ENCODE measurements around the gene SMIM44.
"Not testable (repeated sequence)": the region's sequence is repeated elsewhere in the genome, so short reads cannot be mapped to it uniquely, and the experiment has no call there.

SMIM44 gene

DNA sequence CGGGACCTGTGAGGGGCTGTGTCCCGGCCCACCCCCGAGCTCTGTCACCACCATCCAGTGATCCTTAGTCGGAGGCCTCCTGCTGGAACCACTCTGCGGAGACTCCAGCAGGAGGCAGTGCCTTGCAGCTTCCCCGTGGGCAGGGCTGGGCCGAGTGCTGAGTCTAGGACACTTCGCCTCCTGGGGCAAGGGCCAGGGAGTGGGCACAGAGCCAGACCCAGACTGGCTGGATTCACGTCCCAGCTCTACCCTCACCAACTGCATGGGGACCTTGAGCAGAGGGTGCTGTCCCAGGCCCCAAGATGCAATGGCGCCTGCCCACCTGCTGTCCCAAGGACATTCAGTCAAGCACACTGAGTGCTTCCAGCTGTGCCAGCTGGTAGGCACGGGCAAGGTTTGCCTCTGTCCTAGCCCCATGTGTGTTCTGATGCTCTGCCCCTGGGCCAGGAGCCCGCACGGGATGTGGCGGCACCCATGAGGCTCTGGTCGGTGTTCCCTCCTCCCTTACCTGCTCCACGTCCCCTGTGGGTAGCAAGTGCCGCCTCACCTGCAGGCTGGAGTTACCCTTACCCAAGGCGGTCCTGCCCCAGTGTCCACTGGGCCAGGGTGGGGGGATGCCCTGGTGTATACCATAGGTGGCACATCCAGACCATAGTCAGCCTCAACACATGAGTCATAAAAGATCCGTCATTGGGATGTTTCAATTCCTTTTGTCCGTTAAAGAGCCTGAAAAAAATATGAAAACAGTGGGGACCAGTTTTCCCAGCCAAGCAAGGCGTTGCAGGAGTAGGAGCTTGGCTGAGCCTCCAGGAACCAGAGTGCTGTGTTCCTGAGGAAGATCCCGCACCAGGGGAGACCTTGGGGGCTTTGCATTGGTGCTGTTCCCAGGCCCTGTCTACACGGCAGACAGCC lies 30.2 kb upstream of the SMIM44 start:
- Histone ChIP-seq H3K4me2 (peak overlapping the region; percentile 8 to 97 (median 83); a peak in 17 of 22 replicates), H3K27ac (no peak overlapping the region), H3K4me1 (peaks cover 67 to 92% (median 84%) of the 10 kb centered on the region in 10 experiments), H3K36me3 (peaks cover 19 to 59% (median 40%) of the 10 kb centered on the region in 11 experiments), H3K27me3 (no peaks in the 10 kb centered on the region), H4K20me1 (peaks cover 100% of the 10 kb centered on the region in 11 experiments), H3K4me3 (no peak overlapping the region), H3K9ac (peak overlapping the region in 4 of 11 experiments; percentile 13 to 47 (median 20); a peak in 4 of 22 replicates), H3K9me3 (replicated peaks in 1 of 11) (no peaks in the 10 kb centered on the region)
- TF ChIP-seq Cebpa-rat (IDR thresholded peaks at IDR 0.05) = no peak

DNA sequence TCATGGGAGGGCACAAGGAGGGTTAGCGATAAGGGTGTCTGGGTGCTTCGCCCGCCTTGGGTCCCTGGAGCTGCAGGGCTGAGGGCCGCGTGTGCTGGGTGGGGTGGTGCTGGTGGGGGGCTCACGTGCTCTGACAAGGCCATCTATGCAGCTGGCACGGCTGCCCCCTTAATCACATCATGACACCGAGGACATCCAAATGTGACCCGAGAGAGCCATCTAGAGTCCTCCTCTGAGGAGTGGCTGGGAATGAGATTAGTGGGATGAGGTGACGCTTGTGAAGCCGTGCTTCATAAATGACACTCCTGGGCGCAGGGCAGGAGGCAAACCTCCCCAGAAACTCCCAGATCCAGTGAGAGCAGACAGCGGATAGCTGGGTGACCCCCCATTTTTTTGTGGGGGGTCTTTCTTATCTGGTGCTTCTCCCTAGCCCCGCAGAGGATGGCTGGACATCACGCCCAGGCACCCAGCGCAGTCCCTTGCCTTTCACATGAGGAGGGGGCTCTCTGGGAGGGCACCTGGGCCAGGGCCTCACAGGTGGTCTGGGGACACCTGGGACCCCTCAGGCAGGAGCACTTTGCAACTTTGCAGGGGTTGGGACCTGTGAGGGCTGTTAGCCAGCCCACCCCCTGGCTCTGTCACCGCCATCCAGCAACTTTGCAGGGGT lies 29.5 kb upstream of the SMIM44 start:
- Histone ChIP-seq H3K27ac (no peak overlapping the region), H3K4me3 (no peak overlapping the region), H3K36me3 (peaks cover 19 to 62% (median 42%) of the 10 kb centered on the region in 11 experiments), H4K20me1 (peaks cover 97 to 99% (median 98%) of the 10 kb centered on the region in 11 experiments), H3K9me3 (replicated peaks in 1 of 11) (no peaks in the 10 kb centered on the region), H3K27me3 (no peaks in the 10 kb centered on the region), H3K4me2 (peak overlapping the region in 9 of 11 experiments; percentile 8 to 97 (median 87); a peak in 12 of 22 replicates), H3K4me1 (peaks cover 66 to 92% (median 84%) of the 10 kb centered on the region in 10 experiments), H3K9ac (peak overlapping the region in 3 of 11 experiments; percentile 1 to 46 (median 14); a peak in 3 of 22 replicates)
- TF ChIP-seq Cebpa-rat (IDR thresholded peaks at IDR 0.05) = no peak

DNA sequence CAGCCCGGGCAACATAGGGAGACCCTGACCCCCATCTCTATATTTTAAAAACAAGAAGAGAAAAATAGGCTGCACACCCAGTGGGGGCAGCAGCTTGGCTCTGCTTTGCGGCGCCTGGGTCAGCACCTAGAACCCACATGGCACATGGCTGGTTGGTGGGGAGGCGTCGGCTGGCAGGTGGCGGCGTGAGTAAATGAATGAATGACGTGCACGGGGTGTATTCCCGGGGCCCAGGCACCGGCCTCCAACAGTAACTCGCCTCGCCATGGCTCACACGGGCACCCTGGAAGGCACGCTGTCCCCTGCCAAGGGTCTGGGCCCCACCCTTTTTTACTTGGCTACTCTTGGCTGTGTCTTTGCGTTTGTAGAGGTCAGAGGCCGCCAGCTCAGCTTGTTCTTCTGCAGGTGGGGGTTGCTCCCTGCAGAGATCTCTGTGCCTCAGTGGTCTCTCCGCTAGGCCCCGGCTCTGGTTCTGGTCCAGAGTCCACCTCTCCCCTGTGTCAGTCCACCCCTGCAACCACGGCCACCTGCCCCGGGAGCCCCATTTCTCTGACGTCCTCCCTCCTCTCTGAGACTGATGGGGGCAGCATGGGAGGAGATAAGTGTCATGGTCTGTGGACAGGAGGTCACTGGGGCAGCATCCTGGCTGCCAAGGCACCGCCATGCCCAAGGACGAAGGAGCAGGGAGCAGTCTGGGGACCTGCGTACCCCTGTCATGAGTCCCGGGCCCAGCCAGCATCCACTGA lies 28.4 kb upstream of the SMIM44 start:
- Histone ChIP-seq H3K36me3 (peaks cover 19 to 62% (median 42%) of the 10 kb centered on the region in 11 experiments), H3K9me3 (replicated peaks in 1 of 11) (no peaks in the 10 kb centered on the region), H3K27me3 (no peaks in the 10 kb centered on the region), H3K4me2 (peak overlapping the region in 3 of 11 experiments; percentile 10 to 96 (median 90); a peak in 3 of 22 replicates), H4K20me1 (peaks cover 92 to 95% (median 93%) of the 10 kb centered on the region in 11 experiments), H3K9ac (peak overlapping the region in 5 of 11 experiments; percentile 9 to 57 (median 33); a peak in 5 of 22 replicates), H3K4me1 (peaks cover 62 to 88% (median 80%) of the 10 kb centered on the region in 10 experiments), H3K27ac (no peak overlapping the region), H3K4me3 (no peak overlapping the region)
- TF ChIP-seq Cebpa-rat (IDR thresholded peaks at IDR 0.05) = no peak

DNA sequence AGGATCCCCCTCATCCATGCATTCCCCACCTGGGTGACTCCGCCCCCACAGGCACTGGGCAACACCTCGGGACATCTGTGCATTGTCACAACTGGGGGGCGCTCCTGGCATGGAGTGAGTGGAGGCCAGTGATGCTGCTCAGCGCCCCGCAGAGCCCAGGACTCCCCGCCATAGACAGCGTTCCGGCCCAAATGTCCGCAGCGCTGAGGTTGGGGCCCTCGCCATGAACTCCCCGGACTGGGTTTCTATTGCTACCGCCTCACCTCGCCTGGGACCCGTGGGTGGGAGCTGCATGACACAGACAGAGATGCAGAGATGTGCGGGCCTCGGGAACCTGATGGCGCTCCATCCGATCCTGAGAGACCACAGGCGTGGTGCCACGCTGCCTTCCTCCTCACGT lies 27.5 kb upstream of the SMIM44 start:
- Histone ChIP-seq H3K4me1 (peaks cover 52 to 78% (median 70%) of the 10 kb centered on the region in 10 experiments), H3K9me3 (replicated peaks in 1 of 11) (no peaks in the 10 kb centered on the region), H4K20me1 (peaks cover 82 to 85% (median 84%) of the 10 kb centered on the region in 11 experiments), H3K4me3 (no peak overlapping the region), H3K9ac (peak overlapping the region in 2 of 11 experiments; percentile 8 to 62; a peak in 2 of 22 replicates), H3K27me3 (no peaks in the 10 kb centered on the region), H3K36me3 (peaks cover 19 to 62% (median 42%) of the 10 kb centered on the region in 11 experiments), H3K4me2 (no peak overlapping the region), H3K27ac (no peak overlapping the region)
- no peak for TF ChIP-seq Cebpa-rat (IDR thresholded peaks at IDR 0.05)

DNA sequence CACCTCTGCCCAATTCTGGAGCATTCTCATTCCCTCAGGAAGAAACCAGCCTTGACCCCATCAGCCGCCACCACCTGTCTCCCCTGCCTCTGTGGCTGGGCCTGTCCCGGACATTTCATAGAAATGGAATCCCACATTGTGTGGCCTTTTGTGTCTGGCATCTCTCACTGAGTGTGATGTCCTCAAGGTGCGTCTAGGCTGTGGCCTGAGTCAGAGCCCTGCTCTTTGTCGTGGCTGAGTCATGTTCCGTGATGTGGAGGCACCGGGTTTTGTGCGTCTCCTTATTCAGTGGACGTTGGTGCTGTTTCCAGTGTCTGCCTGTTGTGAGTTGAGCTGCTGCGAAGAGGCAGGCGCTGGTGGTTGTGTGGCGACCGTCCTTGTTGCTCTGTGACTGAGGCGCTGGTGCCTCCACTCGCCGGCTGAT lies 26.3 kb upstream of the SMIM44 start:
- peak overlapping the region in 7 of 11 experiments; percentile 6 to 62 (median 59); a peak in 8 of 22 replicates for H3K9ac ChIP-seq
- peaks cover 19 to 62% (median 42%) of the 10 kb centered on the region in 11 experiments for H3K36me3 ChIP-seq
- TF ChIP-seq Cebpa-rat (IDR thresholded peaks at IDR 0.05) = no peak
- H3K27me3 ChIP-seq = no peaks in the 10 kb centered on the region
- peak overlapping the region in 1 of 11 experiments; percentile 38; a peak in 1 of 22 replicates for H3K27ac ChIP-seq
- no peaks in the 10 kb centered on the region for H3K9me3 ChIP-seq (replicated peaks in 1 of 11)
- H3K4me3 ChIP-seq = no peak overlapping the region
- H3K4me1 ChIP-seq = peaks cover 51 to 78% (median 70%) of the 10 kb centered on the region in 10 experiments
- peak overlapping the region in 10 of 11 experiments; percentile 40 to 99 (median 76); a peak in 15 of 22 replicates for H3K4me2 ChIP-seq
- H4K20me1 ChIP-seq = peaks cover 71 to 74% (median 72%) of the 10 kb centered on the region in 11 experiments

DNA sequence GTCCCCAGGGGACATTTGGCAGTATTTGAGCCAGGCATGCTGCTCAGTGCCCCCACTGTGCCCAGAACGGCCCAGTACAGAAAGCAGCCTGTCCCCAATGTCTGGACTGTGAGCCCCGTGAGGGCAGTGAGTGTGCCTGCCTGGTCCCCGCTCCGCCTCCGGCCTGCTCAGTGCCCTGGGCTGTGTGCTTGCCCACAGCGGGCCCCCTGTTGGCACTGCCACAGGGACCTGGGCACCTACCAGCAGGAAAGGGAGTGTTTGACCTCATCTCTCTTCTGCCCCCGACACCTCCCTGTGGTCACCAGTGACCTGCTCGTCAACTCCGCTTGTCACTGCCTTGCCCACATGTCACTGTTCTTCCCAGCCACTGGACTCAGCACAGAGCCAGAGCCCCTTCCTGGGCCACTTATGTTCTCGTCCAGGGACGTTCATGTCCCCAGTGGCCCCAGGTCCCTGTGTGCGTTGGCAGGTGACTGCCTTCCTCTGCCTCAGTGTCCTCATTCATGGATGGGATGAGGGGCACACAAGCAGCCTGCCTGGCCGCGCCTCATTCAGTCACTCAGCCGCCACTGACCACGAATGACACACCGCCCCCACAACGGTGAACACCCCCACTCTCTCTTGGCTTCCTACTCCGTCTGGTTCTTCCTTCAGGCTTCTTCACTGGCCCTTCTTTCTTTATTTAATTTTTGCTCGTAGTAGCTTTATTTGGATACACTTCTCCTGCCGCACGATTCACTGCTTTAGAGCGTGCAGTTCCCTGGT lies 25.7 kb upstream of the SMIM44 start:
- Histone ChIP-seq H3K4me2 (peak overlapping the region; percentile 40 to 99 (median 73)), H3K27me3 (no peaks in the 10 kb centered on the region), H3K4me1 (peaks cover 45 to 74% (median 65%) of the 10 kb centered on the region in 10 experiments), H3K36me3 (peaks cover 19 to 59% (median 42%) of the 10 kb centered on the region in 11 experiments), H3K27ac (peak overlapping the region in 4 of 11 experiments; percentile 19 to 40 (median 29); a peak in 3 of 22 replicates), H4K20me1 (peaks cover 65 to 68% (median 66%) of the 10 kb centered on the region in 11 experiments), H3K9me3 (replicated peaks in 1 of 11) (no peaks in the 10 kb centered on the region), H3K4me3 (0 out of 20 replicates have a peak overlapping the region, but pooled peaks of 1 of the 10 experiments have one; percentile 5), H3K9ac (peak overlapping the region; percentile 25 to 62 (median 46); a peak in 18 of 22 replicates)
- no peak for TF ChIP-seq Cebpa-rat (IDR thresholded peaks at IDR 0.05)

DNA sequence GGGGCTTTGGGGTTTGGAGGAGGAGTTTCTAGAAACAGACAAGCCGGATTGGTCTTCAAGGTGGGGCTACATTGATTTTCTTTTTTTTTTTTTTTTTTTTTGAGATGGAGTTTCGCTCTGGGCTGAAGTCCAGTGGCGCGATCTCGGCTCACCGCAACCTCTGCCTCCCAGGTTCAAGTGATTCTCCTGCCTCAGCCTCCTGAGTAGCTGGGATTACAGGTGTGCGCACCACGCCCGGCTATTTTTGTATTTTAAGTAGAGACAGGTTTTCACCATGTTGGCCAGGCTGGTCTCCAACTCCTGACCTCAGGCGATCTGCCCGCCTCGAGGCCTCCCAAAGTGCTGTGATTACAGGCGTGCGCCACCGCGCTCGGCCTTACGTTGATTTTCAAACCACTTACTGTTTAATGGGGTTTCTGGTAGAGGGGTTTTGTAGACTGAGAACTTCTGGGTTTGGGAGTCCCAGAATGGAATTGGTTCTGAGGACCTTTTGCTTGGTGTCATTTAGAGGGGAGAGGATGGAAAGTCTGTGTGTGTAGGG lies 24.9 kb upstream of the SMIM44 start:
- peaks cover 38 to 66% (median 58%) of the 10 kb centered on the region in 10 experiments for H3K4me1 ChIP-seq
- H3K36me3 ChIP-seq = peaks cover 19 to 52% (median 40%) of the 10 kb centered on the region in 11 experiments
- peak overlapping the region; percentile 40 to 99 (median 73) for H3K4me2 ChIP-seq
- peak overlapping the region in 3 of 11 experiments; percentile 20 to 40 (median 38); a peak in 2 of 22 replicates for H3K27ac ChIP-seq
- not testable (repeated sequence) for H3K27me3 ChIP-seq; H3K9me3 ChIP-seq (replicated peaks in 1 of 11)
- peaks cover 57 to 60% (median 59%) of the 10 kb centered on the region in 11 experiments for H4K20me1 ChIP-seq
- H3K4me3 ChIP-seq = 0 out of 20 replicates have a peak overlapping the region, but pooled peaks of 2 of the 10 experiments have one; percentile 5 to 9
- H3K9ac ChIP-seq = peak overlapping the region; percentile 25 to 62 (median 46); a peak in 16 of 22 replicates
